CD4-positive, alpha-beta T cell (primary cell): ENCODE data around the gene ASTN2. TPM values are rescaled to one million over a fixed set of nuclear protein-coding genes. Genes with fewer than 3 reads are reported as not detected.
A peak's percentile ranks its signal among the peaks of the same experiment; 100 is the strongest.

ENCODE experiments used
- ATAC-seq: fragments of 200-7000 bp; cut with Tn5 transposase; one replicate; pipeline ENCODE4 v1.10.0; 2022; ENCODE audit warnings: mild to moderate bottlenecking; ENCODE audit not compliant: poor library complexity
- CTCF ChIA-PET: fragments of 350-600 bp; sonication (Branson Sonifier 250); formaldehyde crosslinking; loops from one replicate; lab custom pipeline; 2021; ENCODE audit warnings: antibody characterized with exemption, inconsistent platforms; lab: Charles Lee
- POLR2A ChIA-PET: fragments of 350-600 bp; sonication (Branson Sonifier 250); formaldehyde crosslinking; loops from one replicate; lab custom pipeline; 2021; ENCODE audit warnings: antibody characterized with exemption, inconsistent platforms; lab: Charles Lee
- DNase-seq, 14 experiments: peaks; one replicate each; pipeline ENCODE4 v3.0.0-alpha.2; 2013 to 2020; ENCODE audit warnings: mixed read lengths in 2 of 14
- H3K27ac ChIP-seq, 2 donors: one replicate each; pipeline versions ENCODE4 v1.5.1 to v1.7.0; 2013; ENCODE audit warnings: low read length in 2 of 2, low read depth in 1 of 2, mild to moderate bottlenecking in 1 of 2
- H3K27me3 ChIP-seq, 2 experiments: 1 replicate in 1 of 2; 2 replicates in 1 of 2; pipeline versions ENCODE4 v1.6.1 to v1.7.0; 2013; ENCODE audit warnings: low read length in 2 of 2, control low read depth in 1 of 2, mild to moderate bottlenecking in 1 of 2, moderate library complexity in 1 of 2; ENCODE audit not compliant: insufficient read depth in 2 of 2, control insufficient read depth in 1 of 2
- H3K36me3 ChIP-seq: one replicate; pipeline ENCODE4 v1.6.1; 2013; ENCODE audit warnings: low read length, control low read depth; ENCODE audit not compliant: insufficient read depth
- H3K4me1 ChIP-seq: one replicate; pipeline ENCODE4 v1.6.1; 2013; ENCODE audit warnings: low read length, control low read depth; ENCODE audit not compliant: insufficient read depth
- H3K4me3 ChIP-seq: one replicate; pipeline ENCODE4 v1.5.1; 2013; ENCODE audit warnings: mild to moderate bottlenecking, low read length, moderate library complexity
- H3K9me3 ChIP-seq, 2 experiments: 1 replicate in 1 of 2; 2 replicates in 1 of 2; pipeline versions ENCODE4 v1.6.1 to v1.7.0; 2013; ENCODE audit warnings: low read length in 2 of 2, mild to moderate bottlenecking in 2 of 2, control low read depth in 1 of 2, moderate library complexity in 1 of 2; ENCODE audit not compliant: control insufficient read depth in 1 of 2, insufficient read depth in 1 of 2
- H3K27ac Mint-ChIP-seq: one replicate; pipeline ENCODE4 v1.8.0; 2020; ENCODE audit warnings: mixed read lengths
- H3K27me3 Mint-ChIP-seq: one replicate; pipeline ENCODE4 v1.8.0; 2021; ENCODE audit warnings: mixed read lengths
- H3K36me3 Mint-ChIP-seq: one replicate; pipeline ENCODE4 v1.8.0; 2021; ENCODE audit warnings: low read depth, mixed read lengths
- H3K4me1 Mint-ChIP-seq: one replicate; pipeline ENCODE4 v1.8.0; 2021; ENCODE audit warnings: low read depth, mixed read lengths
- H3K4me3 Mint-ChIP-seq: one replicate; pipeline ENCODE4 v1.8.0; 2020; ENCODE audit warnings: mild to moderate bottlenecking, mixed read lengths
- H3K9me3 Mint-ChIP-seq: one replicate; pipeline ENCODE4 v1.8.0; 2020; ENCODE audit warnings: mixed read lengths
- CTCF ChIP-seq: fragments of 200-600 bp; IDR thresholded peaks from one replicate; pipeline ENCODE4 v1.8.0; 2022; ENCODE audit warnings: antibody characterized with exemption, mild to moderate bottlenecking
- intact Hi-C, 2 experiments: fragments of 100-400 bp; cut with DNase I in 1 of 2; cut with micrococcal nuclease in 1 of 2; formaldehyde crosslinking; loops; one replicate each; pipeline versions ENCODE4 v1.15.1 to v1.9.0; 2023 to 2025; cut with DNase I, micrococcal nuclease
- total RNA-seq, 174 experiments: library from RNA in 2 of 174; stranded (reverse) in 2 of 174; gene quantifications; one replicate each; pipeline ENCODE4 v1.2.3 and lab custom pipeline; 2021 to 2026

ASTN2 gene
- total RNA-seq, 2 experiments from 2014 or later, result 2.3 to 2.4 TPM

- Mint-ChIP-seq H3K9me3 (no peaks in the 10 kb centered on the region), H3K27me3 (no peaks in the 10 kb centered on the region), H3K36me3 (no peaks in the 10 kb centered on the region), H3K4me3 (no peak overlapping the region), H3K27ac (no peak overlapping the region), H3K4me1 (no peaks in the 10 kb centered on the region)
- TF ChIP-seq CTCF, result no peak
- Histone ChIP-seq H3K27ac (no peak overlapping the region), H3K4me3 (no peak overlapping the region), H3K4me1 (no peaks in the 10 kb centered on the region), H3K9me3 (peaks cover 0 to 4% of the 10 kb centered on the region in 2 experiments), H3K27me3 (peaks cover 0 to 6% of the 10 kb centered on the region in 2 experiments), H3K36me3 (no peaks in the 10 kb centered on the region)
- DNase-seq (no peak), ATAC-seq (no peak)
- POLR2A ChIA-PET, result no interaction called here
- CTCF ChIA-PET, result no interaction called here
- intact Hi-C loops, result no loop called here
These were observed 455.0 kb downstream of the ASTN2 start for GRCh38 chr9:116959809-116960208.

GRCh38 chr9:116958881-116959280 is 456.0 kb downstream of the ASTN2 start:
- TF ChIP-seq CTCF, result no peak
- peak in 1 of 14 experiments; percentile 8 for DNase-seq
- POLR2A ChIA-PET, result no interaction called here
- H3K27me3 ChIP-seq, result peaks cover 0 to 6% of the 10 kb centered on the region in 2 experiments
- CTCF ChIA-PET, result no interaction called here
- no peaks in the 10 kb centered on the region for H3K36me3 Mint-ChIP-seq
- no peaks in the 10 kb centered on the region for H3K9me3 Mint-ChIP-seq
- H3K4me1 Mint-ChIP-seq, result no peaks in the 10 kb centered on the region
- no peaks in the 10 kb centered on the region for H3K36me3 ChIP-seq
- H3K9me3 ChIP-seq, result no peaks in the 10 kb centered on the region
- intact Hi-C loops, result no loop called here
- no peak overlapping the region for H3K4me3 ChIP-seq
- no peak for ATAC-seq
- no peak overlapping the region for H3K27ac Mint-ChIP-seq
- H3K4me3 Mint-ChIP-seq, result no peak overlapping the region
- H3K27ac ChIP-seq, result no peak overlapping the region
- no peaks in the 10 kb centered on the region for H3K4me1 ChIP-seq
- H3K27me3 Mint-ChIP-seq, result no peaks in the 10 kb centered on the region

- intact Hi-C loops, result no loop called here
- Mint-ChIP-seq H3K36me3 (no peaks in the 10 kb centered on the region), H3K27ac (no peak overlapping the region), H3K4me3 (no peak overlapping the region), H3K27me3 (no peaks in the 10 kb centered on the region), H3K9me3 (no peaks in the 10 kb centered on the region), H3K4me1 (no peaks in the 10 kb centered on the region)
- TF ChIP-seq CTCF, result no peak
- peaks cover 0 to 4% of the 10 kb centered on the region in 2 experiments for H3K9me3 ChIP-seq
- no peak overlapping the region for H3K27ac ChIP-seq
- no peaks in the 10 kb centered on the region for H3K36me3 ChIP-seq
- ATAC-seq (no peak), DNase-seq (no peak)
- CTCF ChIA-PET, result no interaction called here
- no peaks in the 10 kb centered on the region for H3K4me1 ChIP-seq
- H3K27me3 ChIP-seq, result no peaks in the 10 kb centered on the region
- POLR2A ChIA-PET, result no interaction called here
- H3K4me3 ChIP-seq, result no peak overlapping the region
These were observed 460.1 kb downstream of the ASTN2 start for GRCh38 chr9:116954731-116955130.
